Measurements from ENCODE around the gene ARID1B.

- TF ChIP-seq EZH2 (IDR thresholded peaks at IDR 0.05; ENCODE audit: borderline replicate concordance, low read depth, low read length, poor library complexity, severe bottlenecking) (no peak), CTCF (conservative IDR thresholded peaks at IDR 0.05; ENCODE audit: low read depth, low read length) (no peak)
Measured at GRCh38 chr6:157077251-157077650, 300.1 kb downstream of the ARID1B start.
